ENCODE measurements around the gene MEGF8.

Gene MEGF8

DNA sequence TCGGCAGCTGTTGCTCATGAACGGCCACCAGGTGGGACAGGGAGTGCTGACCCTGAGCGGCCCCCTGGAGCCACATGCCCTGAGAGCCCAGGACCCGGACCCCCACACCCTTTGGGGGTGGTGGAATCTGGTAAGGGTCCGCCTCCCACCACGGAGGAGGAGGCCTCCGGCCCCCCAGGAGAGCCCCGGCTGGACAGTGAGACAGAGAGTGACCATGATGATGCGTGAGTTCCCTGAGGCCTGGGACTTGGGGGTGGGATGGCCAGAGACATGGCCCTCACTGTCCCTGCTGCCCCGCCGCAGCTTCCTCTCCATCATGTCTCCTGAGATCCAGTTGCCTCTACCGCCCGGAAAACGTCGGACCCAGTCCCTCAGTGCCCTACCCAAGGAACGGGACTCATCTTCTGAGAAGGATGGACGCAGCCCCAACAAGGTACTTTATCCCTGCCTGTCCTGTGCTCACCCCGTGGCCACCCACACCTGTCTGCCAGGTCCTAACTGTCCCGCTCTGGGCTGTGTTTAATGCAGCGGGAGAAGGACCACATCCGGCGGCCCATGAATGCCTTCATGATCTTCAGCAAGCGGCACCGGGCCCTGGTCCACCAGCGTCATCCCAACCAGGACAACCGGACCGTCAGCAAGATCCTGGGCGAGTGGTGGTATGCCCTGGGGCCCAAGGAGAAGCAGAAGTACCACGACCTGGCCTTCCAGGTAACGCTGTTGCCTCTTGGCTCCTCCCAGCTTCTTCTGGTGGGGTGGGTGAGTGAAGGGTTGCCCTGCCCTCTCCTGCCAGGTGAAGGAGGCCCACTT, 38.2 kb upstream of the MEGF8 start:
- DNase-seq: no peak

- DNase-seq: no peak
These were observed 37.7 kb upstream of the MEGF8 start for GRCh38 chr19:42287827-42288107.

DNA sequence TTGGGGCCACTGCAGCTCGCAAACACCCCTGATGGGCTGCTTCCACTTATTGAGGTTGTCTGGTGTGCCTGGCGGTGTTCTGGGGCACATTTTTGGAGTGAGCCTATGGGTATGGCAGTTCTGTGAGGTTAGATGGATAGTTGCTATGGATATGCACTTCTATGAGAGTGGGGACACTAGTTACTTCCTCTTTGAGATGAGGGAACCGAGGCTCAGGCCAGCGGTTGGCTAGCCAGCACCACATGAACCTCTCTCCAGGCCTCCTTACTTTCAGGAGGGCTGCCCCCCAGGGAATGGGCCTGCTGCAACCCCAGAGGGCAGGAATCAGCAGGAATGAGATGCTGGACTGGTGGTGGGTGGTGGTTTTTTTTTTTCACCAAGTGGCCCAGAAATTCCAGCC, 37.0 kb upstream of the MEGF8 start:
- no peak for DNase-seq

- no peak for DNase-seq
These were observed 36.4 kb upstream of the MEGF8 start for GRCh38 chr19:42288881-42289555.

GRCh38 chr19:42289556-42290041, 35.8 kb upstream of the MEGF8 start:
- DNase-seq: no peak

- no peak for DNase-seq
These were observed 35.3 kb upstream of the MEGF8 start for GRCh38 chr19:42290136-42290522.

GRCh38 chr19:42290523-42291434, 34.7 kb upstream of the MEGF8 start:
- peak; percentile 49 to 53 for DNase-seq

GRCh38 chr19:42291435-42291810, 34.0 kb upstream of the MEGF8 start:
- DNase-seq: no peak

GRCh38 chr19:42292042-42292960, 33.1 kb upstream of the MEGF8 start:
- DNase-seq: no peak

DNA sequence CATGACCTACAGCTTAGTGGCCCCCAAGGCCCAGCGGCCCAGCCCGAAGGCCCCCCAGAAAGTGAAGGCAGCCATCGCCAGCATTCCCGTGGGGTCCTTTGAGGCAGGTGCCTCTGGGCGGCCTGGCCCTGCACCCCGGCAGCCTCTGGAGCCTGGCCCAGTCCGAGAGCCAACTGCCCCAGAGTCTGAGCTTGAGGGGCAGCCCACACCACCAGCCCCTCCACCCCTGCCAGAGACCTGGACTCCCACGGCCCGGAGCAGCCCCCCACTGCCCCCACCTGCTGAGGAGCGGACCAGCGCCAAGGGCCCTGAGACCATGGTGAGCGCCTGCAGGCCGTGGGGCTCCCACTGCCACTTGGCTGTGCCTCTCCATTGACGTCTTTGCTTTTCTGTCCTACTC, 32.5 kb upstream of the MEGF8 start:
- DNase-seq: no peak

DNA sequence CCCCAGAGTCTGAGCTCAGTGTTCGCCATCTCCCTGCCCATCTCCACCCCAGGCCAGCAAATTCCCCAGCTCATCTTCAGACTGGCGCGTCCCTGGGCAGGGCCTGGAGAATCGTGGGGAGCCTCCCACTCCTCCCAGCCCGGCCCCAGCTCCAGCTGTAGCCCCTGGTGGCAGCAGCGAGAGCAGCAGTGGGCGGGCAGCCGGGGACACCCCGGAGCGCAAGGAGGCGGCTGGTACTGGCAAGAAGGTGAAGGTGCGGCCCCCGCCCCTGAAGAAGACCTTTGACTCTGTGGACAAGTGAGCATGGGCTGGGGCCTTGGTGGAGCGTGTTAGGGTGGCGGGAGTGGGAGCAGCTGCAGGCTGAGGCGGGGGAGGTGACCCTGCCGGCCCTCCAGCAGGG, 31.9 kb upstream of the MEGF8 start:
- DNase-seq: no peak

- no peak for DNase-seq
These were observed 31.5 kb upstream of the MEGF8 start for GRCh38 chr19:42293948-42294347.

DNA sequence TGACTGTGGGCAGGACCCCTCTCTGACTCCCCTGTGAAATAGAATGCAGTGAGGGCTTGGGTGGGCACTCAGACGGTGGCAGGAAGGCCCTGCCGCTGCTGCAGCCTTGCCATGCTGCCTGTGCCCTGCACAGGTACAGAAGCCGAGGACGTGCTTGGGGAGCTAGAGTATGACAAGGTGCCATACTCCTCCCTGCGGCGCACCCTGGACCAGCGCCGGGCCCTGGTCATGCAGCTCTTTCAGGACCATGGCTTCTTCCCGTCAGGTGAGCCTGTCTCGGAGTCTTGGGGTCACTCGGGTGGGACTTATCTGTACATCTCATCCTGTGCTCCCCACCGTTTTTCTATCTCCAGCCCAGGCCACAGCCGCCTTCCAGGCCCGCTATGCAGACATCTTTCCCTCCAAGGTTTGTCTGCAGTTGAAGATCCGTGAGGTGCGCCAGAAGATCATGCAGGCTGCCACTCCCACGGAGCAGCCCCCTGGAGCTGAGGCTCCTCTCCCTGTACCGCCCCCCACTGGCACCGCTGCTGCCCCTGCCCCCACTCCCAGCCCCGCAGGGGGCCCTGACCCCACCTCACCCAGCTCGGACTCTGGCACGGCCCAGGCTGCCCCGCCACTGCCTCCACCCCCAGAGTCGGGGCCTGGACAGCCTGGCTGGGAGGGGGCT, 30.8 kb upstream of the MEGF8 start:
- DNase-seq: no peak

- no peak for DNase-seq
These were observed 30.1 kb upstream of the MEGF8 start for GRCh38 chr19:42295342-42295741.

DNA sequence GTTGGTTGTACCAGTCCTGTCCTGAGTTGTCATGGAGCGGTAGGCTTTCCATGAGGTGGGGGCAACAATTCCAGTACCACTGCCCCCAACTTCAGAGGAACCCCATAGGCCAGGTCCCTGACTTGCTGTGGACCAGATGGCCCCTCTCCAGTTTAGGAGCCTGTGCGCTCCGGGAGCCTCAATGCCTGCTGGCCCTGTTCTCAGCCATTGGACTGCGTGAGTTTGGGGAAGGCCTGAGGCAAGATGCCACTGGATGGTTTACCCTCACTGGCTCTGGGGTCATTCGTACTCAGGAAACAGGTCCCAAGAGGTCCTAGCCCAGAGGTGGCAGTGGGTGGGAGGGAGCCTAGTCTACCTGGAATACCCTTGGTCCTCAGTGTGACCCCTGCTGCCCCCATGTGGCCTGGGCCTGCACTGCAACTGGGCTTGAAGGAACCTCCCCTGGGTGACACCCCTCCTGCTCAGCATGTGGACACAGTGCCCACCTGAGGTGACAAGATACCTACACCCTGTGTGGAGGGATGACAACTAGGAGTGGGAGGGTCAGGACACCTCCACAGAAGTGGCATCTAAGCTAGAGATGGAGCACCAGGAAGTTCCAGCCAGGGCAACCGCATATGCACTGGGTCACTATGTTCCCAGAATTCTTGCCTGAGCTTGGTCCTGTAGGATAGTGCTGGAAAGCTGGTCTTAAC, 29.5 kb upstream of the MEGF8 start:
- DNase-seq: peak; percentile 96 to 97

GRCh38 chr19:42297039-42297438, 28.4 kb upstream of the MEGF8 start:
- no peak for DNase-seq

GRCh38 chr19:42301646-42302203, 23.7 kb upstream of the MEGF8 start, which contains the start of gene PRR19:
PRR19 (plus strand) TSS chr19:42302132; CDS start chr19:42309585, 7,453 bp downstream.
- DNase-seq: no peak

GRCh38 chr19:42303101-42303464, 22.4 kb upstream of the MEGF8 start:
- no peak for DNase-seq

- no peak for DNase-seq
These were observed 21.6 kb upstream of the MEGF8 start for GRCh38 chr19:42303876-42304275.

GRCh38 chr19:42306646-42307045, 18.8 kb upstream of the MEGF8 start:
- no peak for DNase-seq

GRCh38 chr19:42309686-42310085, 15.7 kb upstream of the MEGF8 start:
- DNase-seq: no peak

All from activated CD4-positive, alpha-beta T cell treated with anti-CD3 and anti-CD28 coated beads, Interleukin-2, amount 50 U/mL, for 48 hours (primary cell).